Stimulated activated CD4-positive, alpha-beta T cell treated with anti-CD3 and anti-CD28 coated beads, Interleukin-2, amount 100 ng/mL, for 24 hours (primary cell): Measurements from ENCODE around the gene UBE2J1.

ENCODE experiments used
- DNase-seq, 2 donors: peaks; one replicate each; pipeline ENCODE4 v3.0.0-alpha.2; 2020

Gene UBE2J1

DNA sequence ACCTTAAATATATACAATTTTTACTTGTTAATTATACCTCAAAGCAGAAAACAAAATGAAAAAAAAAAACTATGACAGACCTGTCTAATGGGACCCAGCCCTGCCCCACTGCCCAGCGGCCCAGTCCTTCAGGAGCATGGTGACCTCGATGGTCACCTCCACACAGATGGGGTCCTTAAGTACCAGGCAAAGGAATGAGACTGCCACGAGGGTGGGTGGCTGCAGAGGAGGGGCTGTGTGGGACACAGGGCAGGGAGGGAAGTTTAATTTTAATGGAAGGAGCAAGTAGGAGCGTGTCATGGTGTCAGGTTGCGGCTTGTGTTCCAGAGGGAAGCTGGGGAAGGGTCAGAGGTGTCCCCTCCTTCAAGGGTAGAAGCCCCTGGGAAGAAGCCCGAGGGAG is 66.0 kb downstream of the UBE2J1 start:
- no peak for DNase-seq

DNA sequence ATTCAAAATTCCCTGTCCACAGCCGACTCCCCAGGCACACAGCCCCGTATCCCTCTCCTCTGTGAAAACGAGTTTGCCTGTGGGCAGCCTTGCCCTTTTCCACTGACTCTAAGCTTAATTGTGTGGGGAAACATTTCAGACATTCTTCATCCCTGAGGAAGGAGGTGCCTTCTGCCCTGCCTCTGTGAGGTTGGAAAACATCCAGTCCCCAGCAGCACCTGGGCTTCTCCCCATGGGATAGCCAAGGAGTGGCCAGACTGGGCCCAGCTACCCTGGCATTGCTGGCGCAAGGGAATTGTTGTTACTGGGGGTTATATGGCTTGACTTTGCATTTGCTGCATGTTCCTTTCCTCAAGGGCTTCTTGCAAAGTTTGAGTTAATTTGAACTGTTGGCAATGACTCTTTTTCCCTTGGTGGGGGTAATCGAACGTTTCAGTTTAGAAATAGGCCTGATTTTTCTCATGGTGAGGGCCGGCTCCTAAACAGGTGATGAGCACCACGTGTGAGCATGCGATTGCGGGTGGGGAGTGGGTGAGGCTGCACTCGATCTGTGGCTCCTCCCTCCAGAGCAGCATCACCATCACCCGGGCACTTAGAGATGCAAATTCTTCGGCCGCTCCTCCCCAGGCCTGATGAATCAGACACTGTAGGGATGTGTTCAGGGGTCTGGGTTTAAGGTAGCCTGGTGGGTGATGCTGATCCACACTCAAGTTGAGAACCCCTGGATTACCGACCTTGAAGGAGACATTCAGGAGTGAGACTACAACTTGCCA is 67.4 kb downstream of the UBE2J1 start:
- DNase-seq: no peak

DNA sequence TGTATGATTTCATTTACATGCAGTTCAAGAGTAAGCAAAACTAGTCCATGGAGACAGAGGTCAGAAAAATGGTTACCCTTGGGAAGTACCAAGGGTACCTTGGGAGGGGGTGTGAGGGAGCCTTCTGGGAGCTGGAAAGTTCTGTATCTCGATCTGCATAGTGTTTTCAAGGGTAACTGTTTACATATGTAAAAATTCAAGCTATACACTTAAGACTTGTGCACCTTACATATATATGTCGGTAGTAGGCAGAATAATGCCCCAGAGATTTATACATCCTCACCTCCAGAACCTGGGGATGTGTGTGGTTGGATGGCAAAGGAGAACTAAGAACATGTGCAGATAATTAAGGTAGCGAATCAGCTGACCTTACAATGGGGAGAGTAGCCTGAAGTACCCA is 68.4 kb downstream of the UBE2J1 start:
- no peak for DNase-seq

DNA sequence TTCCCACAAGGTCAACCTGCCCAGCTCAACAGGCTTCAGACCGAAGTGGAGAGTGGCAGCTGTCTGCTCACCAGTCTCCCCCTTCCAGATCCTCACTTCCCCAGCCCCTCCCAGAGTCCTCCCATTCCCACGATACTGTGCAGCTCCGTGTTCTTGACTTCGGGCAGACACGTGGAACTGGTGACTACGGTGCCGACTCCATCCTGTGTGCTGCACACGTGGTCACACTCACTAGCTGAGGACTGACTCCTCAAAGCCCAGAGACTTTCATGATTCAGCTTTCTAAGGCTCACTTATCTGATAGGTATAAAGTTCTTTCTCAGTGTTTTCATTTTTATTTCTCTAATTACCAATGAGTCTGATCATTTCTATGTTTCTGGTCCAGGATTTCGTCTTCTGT is 69.8 kb downstream of the UBE2J1 start:
- DNase-seq: no peak

DNA sequence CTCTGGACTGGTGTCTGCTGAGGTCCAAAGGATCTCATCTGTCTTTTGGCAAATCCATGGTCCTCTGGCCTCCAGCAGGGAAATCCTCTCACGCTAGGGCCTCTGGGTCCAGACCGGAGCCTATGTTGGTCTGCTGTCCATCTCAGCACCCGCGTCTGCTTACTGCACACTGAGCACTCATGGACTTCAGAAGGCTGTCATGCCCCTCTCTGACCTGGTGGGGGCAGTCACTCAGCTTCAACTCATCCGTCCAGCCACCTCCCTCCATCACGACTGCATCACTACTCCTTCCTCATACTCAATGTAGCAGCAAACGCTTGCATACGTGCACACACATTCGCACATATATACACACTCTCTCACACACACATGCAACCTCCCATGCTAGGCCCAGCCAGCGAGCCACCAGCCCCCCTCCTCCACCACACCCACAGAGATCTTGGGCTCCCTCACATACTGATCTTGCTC is 70.7 kb downstream of the UBE2J1 start:
- peak; percentile 41 to 50 for DNase-seq

DNA sequence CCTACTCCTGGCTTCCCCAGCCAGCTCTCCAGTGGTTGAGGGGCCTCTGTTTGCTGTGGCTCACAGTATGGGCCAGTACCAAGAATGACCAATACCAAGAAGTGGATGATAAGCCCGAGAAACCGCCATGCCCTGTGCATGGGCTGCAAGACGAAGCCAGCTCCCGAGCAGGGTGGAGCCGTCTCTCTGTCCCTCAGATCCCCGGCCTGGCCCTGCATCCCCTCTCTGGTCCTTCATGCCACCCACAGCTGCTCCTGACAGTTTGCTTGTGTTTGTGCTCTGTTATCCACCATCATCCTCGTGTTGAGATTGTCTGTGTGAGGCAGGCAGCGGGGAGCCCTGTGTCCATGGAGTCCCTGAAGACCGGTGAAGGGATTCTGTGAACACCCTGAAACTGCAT is 73.6 kb downstream of the UBE2J1 start:
- DNase-seq: no peak
